Glomerular endothelial cell (primary cell): ENCODE data around the gene CLBA1. TPM values are rescaled to one million over a fixed set of nuclear protein-coding genes. Genes with fewer than 3 reads are reported as not detected.
"Not testable (repeated sequence)": the region's sequence is repeated elsewhere in the genome, so short reads cannot be mapped to it uniquely, and the experiment has no call there.

Experiments
- DNase-seq: peaks from one replicate; pipeline ENCODE4 v3.0.0-alpha.2; 2011; ENCODE audit warnings: low read depth, low spot score; ENCODE audit errors: extremely low read depth
- total RNA-seq: library from RNA; depleted of rRNA; stranded (reverse); fragments of >200 nt; gene quantifications from 2 replicates; pipeline ENCODE4 v1.2.3, GENCODE V29; 2015

Gene CLBA1
- total RNA-seq, 1 donor from 2014 or later = 6.4 TPM

- not testable (repeated sequence) for DNase-seq
Observed at GRCh38 chr14:104947881-104948735, 37.5 kb upstream of the CLBA1 start.

GRCh38 chr14:104948736-104949031 is 36.9 kb upstream of the CLBA1 start:
- no peak for DNase-seq

GRCh38 chr14:104949406-104949955 is 36.1 kb upstream of the CLBA1 start:
- DNase-seq = not testable (repeated sequence)

DNA sequence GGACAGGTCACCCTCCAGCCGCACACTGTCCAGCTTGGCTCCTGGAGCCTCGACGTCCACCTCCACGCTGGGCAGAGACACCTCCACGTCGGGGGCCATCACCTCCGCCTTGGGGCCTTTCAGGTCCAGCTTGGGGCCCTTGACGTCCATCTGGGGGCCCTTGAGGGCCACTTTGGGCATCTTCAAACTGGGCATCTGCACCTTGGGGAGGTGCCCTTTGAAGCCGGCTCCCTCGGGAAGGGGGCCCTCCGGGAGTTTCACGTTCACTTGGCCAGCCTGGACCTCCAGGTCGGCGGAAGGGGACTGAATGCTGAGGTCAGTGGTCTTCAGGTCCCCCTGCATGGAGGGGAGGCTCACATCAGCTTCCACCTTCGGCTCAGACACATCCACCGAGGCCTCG is 35.6 kb upstream of the CLBA1 start:
- no peak for DNase-seq

DNA sequence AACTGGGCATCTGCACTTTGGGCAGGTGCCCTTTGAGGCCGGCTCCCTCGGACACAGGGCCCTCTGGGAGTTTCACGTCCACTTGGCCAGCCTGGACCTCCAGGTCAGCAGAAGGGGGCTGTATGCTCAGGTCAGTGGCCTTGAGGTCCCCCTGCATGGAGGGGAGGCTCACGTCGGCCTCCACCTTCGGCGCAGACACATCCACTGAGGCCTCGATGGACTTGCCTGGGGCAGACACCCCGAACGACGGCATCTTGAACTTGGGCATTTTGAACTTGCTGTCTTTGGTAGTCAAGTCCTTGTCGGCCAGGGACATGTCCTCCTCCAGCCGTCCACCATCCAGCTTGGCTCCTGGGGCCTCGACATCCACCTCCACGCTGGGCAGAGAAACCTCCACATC is 34.9 kb upstream of the CLBA1 start:
- not testable (repeated sequence) for DNase-seq

DNA sequence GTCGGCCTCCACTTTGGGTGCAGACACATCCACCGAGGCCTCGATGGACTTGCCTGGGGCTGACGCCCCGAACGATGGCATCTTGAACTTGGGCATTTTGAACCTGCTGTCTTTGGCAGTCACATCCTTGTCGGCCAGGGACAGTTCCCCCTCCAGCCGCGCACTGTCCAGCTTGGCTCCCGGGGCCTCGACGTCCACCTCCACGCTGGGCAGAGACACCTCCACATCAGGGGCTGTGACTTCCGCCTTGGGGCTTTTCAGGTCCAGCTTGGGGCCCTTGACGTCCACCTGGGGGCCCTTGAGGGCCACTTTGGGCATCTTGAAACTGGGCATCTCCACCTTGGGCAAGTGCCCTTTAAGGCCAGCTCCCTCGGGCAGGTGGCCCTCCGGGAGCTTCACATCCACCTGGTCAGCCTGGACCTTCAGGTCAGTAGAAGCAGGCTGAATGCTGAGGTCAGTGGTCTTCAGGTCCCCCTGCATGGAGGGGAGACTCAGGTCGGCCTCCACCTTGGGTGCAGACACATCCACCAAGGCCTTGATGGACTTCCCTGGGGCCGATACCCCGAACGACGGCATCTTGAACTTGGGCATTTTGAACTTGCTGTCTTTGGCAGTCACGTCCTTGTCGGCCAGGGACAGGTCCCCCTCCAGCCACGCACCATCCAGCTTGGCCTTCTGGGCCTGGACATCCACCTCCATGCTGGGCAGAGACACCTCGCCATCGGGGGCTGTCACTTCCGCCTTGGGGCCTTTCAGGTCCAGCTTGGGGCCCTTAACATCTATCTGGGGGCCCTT is 33.5 kb upstream of the CLBA1 start:
- not testable (repeated sequence) for DNase-seq

GRCh38 chr14:104953097-104953496 is 32.5 kb upstream of the CLBA1 start:
- no peak for DNase-seq

DNA sequence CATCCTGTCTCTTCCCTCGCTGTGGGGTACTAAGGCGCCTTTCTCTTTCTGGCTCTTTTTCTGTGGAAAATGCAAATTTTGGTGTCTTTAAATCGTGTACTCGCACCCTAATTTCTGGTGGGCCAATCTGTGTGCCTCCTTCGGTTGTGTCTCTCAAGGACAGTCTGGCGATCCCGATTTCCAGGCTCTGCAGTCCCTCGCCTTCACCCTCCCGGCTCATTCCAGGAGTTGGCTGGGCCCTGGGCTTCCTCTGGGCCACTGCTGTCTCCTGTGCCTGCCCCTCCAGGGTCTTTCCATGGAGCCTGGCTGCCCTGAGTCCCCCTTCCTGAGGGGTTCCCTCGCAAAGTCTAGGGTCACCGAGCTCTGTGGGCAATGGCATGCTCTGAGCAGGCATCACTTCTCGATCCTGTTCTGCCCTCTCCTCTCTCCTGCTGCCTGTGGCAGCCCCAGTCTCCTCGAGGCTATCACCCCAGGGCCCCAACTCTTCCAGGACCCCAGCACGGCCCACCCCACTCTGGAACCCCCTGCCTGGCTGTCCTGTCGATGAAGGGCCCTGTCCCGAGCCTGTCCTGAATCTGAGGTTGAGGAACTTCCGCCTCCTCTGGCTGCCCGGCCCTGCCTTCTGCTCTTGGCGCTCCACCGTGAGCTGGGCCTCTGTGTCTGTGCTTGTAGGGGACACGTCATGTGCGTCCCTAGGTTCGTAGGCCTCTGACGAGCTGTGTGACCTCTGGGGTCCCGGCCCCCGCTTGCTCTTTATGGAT is 31.5 kb upstream of the CLBA1 start:
- DNase-seq = no peak

DNA sequence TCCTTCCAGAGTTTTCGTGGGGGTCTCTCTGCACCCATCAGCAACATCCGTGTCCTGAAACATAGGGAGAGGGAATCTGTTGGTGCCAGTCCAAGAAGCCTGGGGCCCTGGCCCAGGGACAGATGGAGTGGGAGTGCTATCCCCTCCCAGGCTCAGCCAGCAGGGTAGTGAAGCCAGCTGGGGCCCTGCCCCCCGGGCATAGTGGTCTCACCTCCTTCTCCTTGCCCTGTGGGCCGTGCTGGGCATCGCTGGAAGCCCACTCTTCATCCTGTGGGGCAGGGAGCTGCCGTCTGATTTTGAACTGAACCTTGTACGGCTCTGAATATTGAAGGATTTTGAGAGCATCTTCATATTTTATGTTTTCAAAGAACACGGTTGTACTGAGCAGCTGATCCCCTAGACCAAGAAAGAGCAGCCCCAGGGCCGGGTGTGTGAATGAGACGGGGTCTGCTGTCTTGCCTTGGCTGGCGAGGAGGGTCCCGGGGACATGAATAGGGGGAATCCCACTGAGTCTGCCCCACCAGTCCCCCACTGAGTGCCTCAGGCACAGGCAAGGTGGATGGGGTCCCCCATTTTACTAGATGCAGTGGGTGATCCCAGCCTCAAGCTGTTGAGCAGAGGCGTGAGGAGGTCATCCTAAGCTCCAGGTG is 30.7 kb upstream of the CLBA1 start:
- no peak for DNase-seq

DNA sequence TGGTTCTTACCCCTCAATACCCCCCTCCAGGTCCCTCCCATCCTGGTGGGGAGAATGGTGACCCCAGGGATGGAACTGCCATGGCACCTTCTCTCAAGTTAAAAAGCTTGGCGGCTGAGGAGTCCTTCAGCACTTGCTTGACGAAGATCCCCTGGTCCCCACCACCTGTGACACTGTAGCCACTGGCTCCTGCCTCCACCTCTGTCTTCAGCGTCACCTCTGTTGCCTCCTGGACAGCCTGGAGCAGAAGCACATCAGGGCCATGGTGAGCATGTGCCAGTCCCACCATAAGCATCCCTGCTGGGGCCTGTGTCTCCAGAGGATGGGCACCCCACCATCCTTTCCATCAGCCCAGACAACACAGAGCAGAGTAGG is 30.2 kb upstream of the CLBA1 start:
- DNase-seq = no peak

- no peak for DNase-seq
Observed at GRCh38 chr14:104956290-104956890, 29.2 kb upstream of the CLBA1 start.

- no peak for DNase-seq
Observed at GRCh38 chr14:104957146-104958113, 28.2 kb upstream of the CLBA1 start.

DNA sequence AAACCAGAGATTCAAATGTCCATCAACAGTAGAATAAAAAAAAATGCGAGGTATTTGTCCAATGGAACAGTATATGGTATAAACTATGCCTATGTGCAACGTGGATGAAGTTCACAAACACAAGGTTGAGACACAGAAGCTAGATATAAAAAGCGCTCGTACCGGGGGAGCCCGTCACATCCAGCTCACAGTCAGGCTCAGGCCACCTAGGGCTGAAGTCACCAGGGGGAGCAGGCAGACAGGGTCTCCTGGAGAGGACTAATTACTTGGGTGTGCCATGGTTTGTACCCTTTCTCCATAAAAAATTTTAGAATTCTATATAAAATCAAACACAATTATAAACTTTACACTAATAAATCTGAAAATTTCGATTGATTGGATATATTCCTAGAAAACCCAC is 21.0 kb upstream of the CLBA1 start:
- no peak for DNase-seq

- no peak for DNase-seq
Observed at GRCh38 chr14:104965561-104966231, 19.9 kb upstream of the CLBA1 start.

GRCh38 chr14:104966261-104966865 is 19.2 kb upstream of the CLBA1 start:
- no peak for DNase-seq

DNA sequence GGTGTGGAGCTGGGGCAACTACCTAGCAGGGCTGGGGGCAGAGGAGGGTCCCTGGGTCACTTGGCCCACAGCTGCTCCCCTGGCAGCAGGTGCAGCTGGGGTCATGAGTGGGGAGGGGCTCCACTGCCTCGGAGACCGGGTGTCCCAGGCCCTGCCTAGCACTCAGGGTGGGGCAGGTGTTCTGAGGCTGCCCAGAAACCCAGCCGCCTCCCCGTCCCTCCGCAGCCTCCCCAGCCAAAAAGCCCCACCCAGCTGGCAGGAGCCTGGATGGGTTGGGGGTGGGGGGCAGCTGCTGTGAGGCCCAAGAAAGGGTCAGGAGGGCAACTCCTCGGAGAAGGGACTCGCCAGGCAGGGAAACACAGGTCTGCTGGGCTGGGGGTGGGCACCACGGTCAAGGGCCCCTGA is 18.6 kb upstream of the CLBA1 start:
- DNase-seq = no peak

DNA sequence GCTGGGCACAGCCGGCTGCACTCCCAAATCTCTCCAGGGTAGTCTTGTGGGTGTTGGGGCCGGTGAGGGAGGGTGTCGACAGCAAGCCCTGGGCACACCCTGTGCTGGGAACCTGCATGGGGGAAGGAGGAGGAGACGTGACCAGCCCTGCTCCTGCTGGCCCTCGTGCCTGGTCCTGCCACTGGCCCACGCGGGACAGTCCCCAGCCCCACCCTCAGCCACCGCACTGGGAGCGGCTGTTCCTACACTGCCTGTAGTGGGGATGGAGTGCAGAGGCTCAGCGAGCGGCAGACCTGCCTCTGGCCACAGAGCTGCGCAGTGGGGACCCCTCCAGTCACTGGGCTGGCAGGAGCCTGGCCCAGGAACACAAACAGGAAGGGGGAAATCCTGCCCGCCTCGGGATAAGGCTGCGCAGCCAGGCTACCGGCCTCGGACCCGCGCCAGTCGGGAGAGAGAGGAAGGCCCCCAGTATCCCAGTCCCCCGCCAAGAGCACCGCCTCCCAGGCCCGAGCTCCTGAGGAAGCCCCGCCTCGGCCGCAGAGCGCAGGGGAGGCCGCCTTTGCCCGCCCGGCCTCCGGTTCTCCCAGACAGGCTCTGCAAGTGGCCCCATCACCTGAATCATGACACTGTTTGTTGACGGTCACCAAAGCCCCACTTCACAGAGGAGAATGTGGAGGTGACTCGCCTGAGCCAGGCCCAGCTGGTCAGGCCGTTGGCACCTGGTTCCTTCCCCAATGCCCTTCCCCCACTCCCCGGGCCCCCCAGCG is 18.0 kb upstream of the CLBA1 start:
- DNase-seq = no peak
